Transverse colon (tissue), 4 donors: ENCODE data around the gene ADAMTS19.

Experiments used
- POLR2AphosphoS5 ChIP-seq, 3 donors: sonication (generic); formaldehyde crosslinking; IDR thresholded peaks; one replicate each; pipeline ENCODE4 v1.6.1; 2016; ENCODE audit warnings: antibody characterized with exemption in 3 of 3
- TF ChIP-seq, protein P1 (sequence below), 5 experiments: fragments of 200-600 bp in 3 of 5; fragments of 450-650 bp in 2 of 5; sonication (generic) in 3 of 5; IDR thresholded peaks; 1 replicate in 2 of 5; 2 replicates in 3 of 5; pipeline ENCODE4 v1.5.1; 2016 to 2017; ENCODE audit warnings: antibody characterized with exemption in 5 of 5, inconsistent platforms in 3 of 5, mild to moderate bottlenecking in 2 of 5, moderate library complexity in 1 of 5

GRCh38 chr5:129554134-129554904 lies 94.2 kb downstream of the ADAMTS19 start:
- TF ChIP-seq, protein P1, sequence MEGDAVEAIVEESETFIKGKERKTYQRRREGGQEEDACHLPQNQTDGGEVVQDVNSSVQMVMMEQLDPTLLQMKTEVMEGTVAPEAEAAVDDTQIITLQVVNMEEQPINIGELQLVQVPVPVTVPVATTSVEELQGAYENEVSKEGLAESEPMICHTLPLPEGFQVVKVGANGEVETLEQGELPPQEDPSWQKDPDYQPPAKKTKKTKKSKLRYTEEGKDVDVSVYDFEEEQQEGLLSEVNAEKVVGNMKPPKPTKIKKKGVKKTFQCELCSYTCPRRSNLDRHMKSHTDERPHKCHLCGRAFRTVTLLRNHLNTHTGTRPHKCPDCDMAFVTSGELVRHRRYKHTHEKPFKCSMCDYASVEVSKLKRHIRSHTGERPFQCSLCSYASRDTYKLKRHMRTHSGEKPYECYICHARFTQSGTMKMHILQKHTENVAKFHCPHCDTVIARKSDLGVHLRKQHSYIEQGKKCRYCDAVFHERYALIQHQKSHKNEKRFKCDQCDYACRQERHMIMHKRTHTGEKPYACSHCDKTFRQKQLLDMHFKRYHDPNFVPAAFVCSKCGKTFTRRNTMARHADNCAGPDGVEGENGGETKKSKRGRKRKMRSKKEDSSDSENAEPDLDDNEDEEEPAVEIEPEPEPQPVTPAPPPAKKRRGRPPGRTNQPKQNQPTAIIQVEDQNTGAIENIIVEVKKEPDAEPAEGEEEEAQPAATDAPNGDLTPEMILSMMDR (IDR thresholded peaks at IDR 0.05) = no peak
- TF ChIP-seq POLR2AphosphoS5 (IDR thresholded peaks at IDR 0.05) = no peak
